ENCODE results near the gene ATG13. TPM values are rescaled to one million over a fixed set of nuclear protein-coding genes. Genes with fewer than 3 reads are reported as not detected.
"Not testable (repeated sequence)": the region's sequence is repeated elsewhere in the genome, so short reads cannot be mapped to it uniquely, and the experiment has no call there.

ATG13 gene
- total RNA-seq, 1 experiment from 2014 or later = 74.7 TPM

DNA sequence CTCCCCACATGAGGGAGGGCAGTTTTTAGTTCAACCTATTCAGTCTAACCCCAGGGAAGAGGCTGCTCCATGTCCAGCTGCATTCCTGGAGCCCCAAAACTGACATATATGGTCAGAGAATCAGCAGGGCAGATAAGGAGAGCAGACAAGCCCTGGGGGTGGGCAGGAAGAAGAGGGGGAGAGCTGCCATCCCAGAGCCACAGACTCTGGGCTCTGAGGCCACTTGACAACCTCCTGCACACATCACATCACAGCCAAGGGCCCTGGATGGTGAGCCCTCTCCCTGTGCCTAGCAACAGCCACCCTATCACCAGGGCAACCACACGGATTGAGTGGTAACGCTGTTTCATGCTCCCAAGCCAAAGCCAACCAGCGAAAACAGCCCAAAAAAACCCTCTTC lies 80.0 kb downstream of the ATG13 start:
- DNase-seq (ENCODE audit: low read depth) = no peak

DNA sequence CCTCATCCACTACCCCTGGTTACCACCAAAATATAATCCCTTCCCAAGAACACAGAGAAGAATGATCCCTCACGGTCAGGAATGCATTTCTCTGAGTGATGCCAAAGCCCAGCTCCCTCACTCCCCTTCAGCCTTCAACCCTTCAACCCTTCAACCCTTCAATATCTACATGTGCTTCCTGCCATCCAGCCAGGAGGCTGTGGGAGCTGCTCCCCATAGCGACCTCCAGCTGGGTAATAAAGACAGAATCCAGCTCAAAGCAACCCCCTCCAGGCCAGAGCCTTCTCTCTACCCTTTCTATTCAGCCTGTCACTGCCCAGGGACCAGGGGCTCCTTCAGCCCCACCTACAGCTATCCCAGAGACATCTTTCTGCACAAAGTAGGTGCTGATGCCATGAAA lies 80.4 kb downstream of the ATG13 start:
- no peak for DNase-seq (ENCODE audit: low read depth)

GRCh38 chr11:46698597-46698996 lies 81.2 kb downstream of the ATG13 start:
- DNase-seq (ENCODE audit: low read depth) = no peak

DNA sequence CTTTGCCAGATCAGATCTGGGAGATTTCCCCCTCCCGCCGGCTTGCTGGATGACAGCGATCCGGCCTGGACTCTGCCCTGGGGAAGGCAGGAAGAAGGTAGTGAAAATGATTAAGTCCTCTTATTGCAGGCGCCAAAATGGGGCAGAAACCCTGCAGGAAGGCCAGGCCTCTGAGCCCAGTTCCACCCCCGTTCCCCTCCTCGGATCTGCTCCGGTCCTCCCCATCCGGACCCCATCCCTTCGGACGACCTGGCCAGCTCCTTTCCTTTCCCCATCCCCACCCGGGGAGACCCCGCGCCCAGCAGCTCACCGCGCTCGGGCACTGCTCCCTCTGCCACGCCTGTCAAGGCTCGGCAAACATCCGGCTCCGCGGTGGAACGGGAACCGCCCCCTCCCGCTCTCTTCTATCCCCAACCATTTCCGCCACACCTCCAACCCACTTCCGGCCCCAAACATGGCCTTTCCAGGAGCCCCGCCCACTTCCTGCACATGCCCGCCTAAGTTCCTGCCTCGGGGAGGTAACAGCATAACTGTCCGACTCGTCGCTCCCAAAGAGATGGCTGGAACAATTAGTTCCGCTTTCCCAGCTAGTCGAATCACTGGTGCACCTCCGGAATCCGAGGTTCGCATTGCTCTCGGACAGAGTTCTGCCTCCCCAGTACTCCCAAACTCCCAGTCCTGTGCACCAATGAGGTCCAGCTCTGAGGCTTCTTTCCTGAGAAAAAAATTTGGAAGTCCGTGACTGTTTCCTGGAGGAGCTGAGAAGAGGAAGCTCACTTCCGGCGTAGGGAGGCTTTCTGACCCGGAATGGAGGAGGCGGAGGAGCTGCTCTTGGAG lies 83.1 kb downstream of the ATG13 start, which contains the start of the genes ARHGAP1 and ZNF408:
Gene ARHGAP1 (minus strand): TSS at position 379 of the 837 bp plus-strand sequence. CDS start 4,512 bp downstream, outside the sequence.
Gene ZNF408 (plus strand): TSS at position 791 of the 837 bp plus-strand sequence. CDS start 17 bp downstream, at position 808.
- peak; percentile 99 for DNase-seq (ENCODE audit: low read depth)

DNA sequence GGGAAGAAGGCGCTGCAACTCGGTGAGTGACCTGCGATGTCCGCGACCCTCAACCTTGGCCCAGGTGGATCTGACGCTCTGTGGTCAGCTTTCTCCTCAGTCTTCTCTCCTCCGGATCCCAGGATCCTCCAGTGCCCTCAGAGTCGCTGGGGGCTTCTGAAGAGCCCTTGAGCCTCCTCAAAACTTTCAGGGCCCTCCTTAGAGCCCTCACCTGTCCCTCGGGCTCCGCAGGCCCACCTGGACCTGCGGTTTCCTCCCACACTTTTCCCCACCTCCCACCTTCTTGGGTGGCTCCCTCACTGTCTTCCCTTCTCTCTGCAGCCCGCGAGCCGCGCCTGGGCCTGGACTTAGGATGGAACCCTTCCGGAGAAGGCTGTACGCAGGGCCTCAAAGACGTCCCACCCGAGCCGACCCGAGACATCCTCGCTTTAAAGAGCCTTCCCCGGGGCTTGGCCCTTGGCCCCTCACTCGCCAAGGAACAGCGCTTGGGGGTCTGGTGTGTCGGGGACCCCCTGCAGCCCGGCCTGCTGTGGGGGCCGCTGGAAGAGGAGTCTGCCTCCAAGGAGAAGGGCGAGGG lies 83.8 kb downstream of the ATG13 start:
- no peak for DNase-seq (ENCODE audit: low read depth)

GRCh38 chr11:46705070-46705688 lies 87.8 kb downstream of the ATG13 start:
- DNase-seq (ENCODE audit: low read depth) = no peak

- no peak for DNase-seq (ENCODE audit: low read depth)
Observed at GRCh38 chr11:46706886-46707285, 89.5 kb downstream of the ATG13 start.

DNA sequence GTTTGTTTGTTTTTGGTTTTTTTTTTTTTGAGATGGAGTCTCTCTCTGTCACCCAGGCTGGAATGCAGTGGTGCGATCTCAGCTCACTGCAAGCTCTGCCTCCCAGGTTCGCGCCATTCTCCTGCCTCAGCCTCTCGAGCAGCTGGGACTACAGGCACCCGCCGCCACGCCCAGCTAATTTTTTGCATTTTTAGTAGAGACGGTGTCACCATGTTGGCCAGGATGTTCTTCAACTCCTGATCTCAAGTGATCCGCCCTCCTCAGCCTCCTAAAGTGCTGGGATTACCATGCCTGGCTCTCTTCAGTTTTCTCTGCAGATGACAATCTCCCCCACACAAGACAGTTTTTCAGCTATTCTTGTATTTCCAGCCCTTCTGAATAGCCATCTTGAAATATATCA lies 92.0 kb downstream of the ATG13 start:
- not testable (repeated sequence) for DNase-seq (ENCODE audit: low read depth)

DNA sequence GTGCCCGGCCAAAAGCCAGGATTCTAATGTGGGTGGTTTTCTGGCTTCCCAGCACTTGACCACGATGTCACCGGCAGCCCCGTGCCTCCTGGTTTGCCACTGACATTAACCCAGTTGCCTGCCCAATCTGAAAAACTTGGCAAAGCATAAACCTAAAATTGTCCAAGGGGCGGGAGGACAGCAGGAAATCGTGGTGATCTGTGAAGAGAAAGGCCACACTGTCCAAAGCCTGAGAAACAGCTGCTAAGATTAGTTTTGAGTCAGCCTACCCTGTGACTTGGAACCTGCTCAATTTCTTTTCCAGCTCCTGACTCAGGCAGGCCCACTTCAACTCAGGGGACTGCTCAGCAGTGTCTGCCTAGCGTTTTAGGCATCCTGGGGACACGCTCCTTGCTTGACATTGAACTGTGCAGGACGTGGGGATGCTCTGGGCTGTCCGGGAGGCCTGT lies 93.5 kb downstream of the ATG13 start:
- peak; percentile 86 for DNase-seq (ENCODE audit: low read depth)

DNA sequence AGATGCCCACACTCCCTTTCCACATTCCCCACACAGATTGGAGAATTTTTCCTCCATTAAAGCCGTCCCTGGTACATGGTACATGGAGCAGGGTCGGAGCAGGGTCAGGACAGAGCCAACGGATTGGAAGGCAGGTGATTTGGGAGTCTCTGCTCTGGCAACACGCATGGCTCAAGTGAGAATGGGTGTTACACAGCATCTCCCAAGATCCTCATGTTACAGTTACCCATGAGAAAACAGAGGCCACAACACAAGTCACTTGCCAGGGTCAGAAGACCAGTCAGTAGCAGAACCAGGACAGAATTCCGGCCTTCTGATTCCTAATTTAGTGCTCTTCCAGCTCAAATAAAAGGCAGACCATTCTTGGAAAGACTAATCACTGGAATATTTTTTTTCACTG lies 94.0 kb downstream of the ATG13 start:
- DNase-seq (ENCODE audit: low read depth) = no peak

DNA sequence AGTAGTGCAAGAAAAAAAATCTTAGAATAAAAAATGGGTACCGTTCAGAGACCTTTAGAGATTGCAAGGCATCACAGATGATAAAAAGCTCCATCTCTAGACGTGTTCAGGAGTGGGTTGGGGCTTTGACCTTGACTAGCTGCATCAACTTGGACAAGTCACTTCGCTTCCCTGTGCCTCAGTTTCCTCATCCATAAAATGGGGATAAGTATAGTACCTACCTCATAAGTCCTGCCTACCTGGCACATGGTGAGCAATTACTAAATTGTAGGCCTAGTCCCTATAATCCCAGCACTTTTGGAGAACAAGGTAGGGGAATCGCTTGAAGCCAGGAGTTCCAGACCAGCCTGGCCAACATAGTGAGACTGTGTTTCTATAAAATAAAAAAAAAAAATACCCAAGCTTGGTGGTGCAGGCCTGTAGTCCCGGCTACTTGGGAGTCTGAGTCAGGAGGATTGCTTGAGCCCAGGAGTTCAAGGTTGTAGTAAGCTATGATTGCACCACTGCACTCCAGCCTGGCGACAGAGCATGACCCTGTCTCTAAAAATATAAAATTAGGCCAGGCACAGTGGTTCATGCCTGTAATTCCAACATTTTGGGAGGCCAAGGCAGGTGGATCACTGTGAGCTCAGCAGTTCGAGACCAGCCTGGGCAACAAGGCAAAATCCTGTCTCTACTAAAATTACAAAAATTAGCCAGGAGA lies 95.7 kb downstream of the ATG13 start:
- DNase-seq (ENCODE audit: low read depth) = no peak

- DNase-seq (ENCODE audit: low read depth) = not testable (repeated sequence)
Observed at GRCh38 chr11:46717825-46718154, 100.4 kb downstream of the ATG13 start.

DNA sequence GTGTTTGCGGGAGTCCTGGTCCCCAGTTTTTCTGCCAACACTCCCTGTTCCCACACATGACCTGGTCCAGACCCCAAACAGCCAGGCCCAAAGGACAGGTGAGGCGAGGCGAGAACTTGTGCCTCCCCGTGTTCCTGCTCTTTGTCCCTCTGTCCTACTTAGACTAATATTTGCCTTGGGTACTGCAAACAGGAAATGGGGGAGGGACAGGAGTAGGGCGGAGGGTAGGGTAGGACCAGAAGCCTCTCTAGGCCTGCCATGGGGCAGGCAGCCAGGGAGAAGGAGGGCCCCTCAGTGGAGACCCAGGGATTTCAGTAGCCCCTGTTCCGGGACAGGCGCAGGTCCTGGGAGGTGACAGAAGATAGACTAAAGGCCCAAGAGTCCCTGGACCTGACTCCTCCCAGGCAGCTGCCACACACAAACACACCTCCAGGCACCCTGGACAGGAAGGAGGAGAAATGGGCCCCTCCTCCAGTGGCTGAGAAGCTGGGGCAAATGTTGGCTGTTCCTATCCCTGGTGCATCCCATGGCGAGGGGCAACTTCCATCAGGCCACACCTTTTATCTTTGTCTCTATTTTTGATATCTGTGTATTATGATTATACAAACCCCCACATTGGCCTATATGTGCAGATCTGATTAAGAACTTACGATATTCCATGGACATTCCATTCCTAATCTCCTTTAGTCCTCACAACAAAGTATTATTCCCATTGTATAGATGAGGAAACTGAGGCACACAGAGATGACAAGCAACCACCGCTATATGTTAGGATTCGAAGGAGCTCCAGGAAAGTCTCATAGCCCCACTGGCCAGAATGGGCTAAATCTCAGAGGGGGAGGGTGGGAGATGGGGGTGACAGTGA lies 101.0 kb downstream of the ATG13 start:
- peak; percentile 71 for DNase-seq (ENCODE audit: low read depth)

GRCh38 chr11:46719048-46719542 lies 101.7 kb downstream of the ATG13 start, which contains the start of gene F2:
Gene F2, plus strand, starts transcription at chr11:46719213. Its CDS starts 23 bp downstream, at chr11:46719236.
- DNase-seq (ENCODE audit: low read depth) = no peak

DNA sequence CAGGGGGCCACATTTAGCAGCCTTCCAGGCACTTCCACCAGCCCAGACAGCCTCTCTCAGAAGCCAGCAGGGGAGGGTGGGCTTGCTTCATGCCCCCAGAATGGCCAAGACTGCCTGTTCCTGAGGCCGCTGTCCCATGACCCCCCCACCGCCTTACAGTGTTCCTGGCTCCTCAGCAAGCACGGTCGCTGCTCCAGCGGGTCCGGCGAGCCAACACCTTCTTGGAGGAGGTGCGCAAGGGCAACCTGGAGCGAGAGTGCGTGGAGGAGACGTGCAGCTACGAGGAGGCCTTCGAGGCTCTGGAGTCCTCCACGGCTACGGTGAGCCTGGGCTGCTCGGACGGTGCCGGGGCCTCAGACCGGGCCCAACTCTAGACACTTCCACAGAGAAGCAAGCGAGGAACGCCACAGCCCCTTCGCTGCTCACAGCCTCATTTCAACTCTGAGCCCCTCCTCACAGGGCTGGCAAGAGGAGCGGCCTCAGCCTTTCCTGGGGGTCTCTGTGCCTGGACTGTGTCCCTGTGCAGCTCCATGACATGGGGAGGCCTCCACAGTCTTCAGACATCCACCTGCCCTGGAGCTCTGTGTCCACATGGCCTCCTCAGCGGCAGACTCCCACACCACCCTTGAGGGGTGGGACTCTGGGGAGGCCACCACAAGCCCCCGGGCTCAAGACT lies 102.3 kb downstream of the ATG13 start:
- DNase-seq (ENCODE audit: low read depth) = no peak

GRCh38 chr11:46721286-46721685 lies 103.9 kb downstream of the ATG13 start:
- no peak for DNase-seq (ENCODE audit: low read depth)

DNA sequence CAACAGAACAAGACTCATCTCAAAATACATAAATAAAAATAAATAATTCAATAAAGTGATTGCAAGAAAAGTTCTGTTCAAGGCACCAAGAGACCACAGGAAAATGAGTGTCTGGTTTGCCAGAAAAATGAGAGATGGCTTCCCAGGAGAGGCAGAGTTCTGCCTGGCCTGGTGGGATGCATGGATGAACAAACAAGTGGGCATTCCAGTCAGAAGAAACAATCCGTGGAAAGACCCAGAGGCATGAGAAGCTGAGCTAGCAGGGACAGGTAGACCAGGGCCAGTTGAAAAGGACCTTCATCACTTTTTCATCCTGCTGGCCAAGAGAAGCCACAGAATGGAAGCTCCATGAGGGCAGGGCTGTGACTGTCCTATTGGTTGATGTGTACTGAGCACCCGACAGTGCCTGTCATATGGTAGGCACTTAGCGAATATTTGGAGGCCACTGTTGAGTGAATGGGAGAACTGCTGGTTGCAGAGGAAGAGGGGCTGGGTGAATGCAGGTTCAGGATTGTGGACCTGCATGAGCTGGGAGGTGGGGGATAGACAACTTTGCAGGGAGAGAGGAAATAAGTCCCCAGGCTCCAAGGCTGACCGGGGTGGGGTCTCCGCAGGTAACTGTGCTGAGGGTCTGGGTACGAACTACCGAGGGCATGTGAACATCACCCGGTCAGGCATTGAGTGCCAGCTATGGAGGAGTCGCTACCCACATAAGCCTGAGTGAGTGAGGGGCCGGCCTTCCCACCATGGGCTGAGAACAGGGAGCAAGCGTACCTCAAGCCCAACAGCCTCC lies 105.4 kb downstream of the ATG13 start:
- DNase-seq (ENCODE audit: low read depth) = no peak

DNA sequence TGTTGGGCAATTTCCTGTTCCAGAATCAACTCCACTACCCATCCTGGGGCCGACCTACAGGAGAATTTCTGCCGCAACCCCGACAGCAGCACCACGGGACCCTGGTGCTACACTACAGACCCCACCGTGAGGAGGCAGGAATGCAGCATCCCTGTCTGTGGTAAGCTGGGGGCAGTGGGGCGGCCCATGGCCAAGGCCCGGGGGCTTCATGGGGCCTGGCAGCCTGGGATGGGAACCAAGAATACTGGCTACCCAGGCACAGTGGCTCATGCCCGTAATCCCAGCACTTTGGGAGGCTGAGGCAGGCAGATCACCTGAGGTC lies 106.0 kb downstream of the ATG13 start:
- DNase-seq (ENCODE audit: low read depth) = no peak

- no peak for DNase-seq (ENCODE audit: low read depth)
Observed at GRCh38 chr11:46724088-46724487, 106.7 kb downstream of the ATG13 start.
